ENCODE measurements around the gene UBR2.

The UBR2 gene

DNA sequence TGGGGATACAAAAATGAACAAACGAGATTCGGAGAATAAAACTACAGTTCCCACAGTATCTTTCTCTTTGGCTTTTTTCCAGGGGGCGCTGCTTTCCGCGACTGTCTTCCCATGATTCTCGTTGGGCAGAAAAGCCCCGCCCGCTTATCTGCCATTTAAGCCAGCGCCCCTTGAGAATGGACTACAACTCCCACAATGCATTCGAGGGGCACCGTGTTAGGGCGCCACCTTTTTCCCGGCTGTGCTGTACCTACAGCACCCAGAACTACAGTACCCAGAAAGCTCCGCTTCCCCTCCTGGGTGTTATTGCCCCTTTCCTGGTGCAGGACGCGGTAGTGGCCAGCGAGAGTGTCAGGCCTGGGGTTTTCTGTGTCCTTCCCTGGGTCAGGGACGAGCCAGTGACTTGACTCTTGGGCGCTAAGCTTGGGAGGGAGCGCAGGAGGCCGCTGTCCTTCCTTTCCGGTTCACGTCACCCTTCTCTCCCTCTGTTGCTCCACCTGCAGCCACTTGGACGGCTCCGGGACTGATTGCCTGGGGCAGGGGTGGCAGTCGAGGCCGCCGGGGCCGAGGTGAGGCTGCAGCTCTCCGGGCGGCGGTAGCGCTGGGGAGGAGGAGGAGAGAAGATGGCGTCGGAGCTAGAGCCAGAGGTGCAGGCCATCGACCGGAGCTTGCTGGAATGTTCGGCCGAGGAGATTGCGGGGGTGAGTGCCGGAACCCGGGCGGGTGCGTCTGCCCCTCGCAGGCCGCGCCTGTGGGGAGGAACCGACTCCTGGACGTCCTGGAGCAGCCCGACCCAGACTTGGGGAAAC lies at the start of gene UBR2:
TSS of gene UBR2 (plus strand) at position 333 of the 809 bp plus-strand sequence. CDS start at position 624, 291 bp downstream.
- DNase-seq, result peak; percentile 99

DNA sequence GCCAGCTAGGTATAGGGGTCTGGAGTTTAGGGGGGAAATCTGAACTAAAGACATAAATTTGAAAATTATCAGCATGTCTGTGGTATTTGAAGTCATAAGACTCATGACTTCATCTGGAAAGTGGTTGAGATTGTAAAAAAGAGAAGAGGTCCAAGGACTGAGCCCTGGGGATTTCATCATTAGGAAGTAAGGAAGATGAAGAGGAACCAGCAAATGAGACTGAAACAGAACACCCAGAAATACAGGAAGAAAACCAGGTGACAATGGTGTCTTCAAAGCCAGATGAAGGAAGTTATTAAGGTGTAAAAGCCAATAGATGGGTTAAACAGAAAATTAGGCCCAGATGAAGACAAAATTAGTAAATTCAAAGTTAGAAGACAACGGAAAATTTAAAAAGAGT lies 49.1 kb upstream of the UBR2 start:
- no peak for DNase-seq

DNA sequence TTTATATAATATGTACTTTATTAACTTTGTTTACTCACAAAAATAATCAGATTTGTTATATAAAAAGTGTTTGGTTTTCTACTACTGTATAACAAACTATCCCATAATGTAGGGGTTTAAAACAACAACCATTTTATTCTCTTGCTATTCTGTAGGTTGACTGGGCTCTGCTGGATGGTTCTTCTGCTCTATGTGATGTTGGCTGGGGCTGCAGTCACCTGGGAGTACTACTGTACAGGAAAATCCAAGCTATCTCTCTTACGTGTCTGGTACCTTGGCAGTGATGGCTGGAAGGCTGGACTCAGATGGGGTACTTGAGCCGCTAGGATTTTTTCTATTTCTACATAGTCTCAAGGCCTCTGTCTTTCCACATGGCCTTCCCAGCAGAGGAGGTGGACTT lies 44.0 kb upstream of the UBR2 start:
- no peak for DNase-seq

DNA sequence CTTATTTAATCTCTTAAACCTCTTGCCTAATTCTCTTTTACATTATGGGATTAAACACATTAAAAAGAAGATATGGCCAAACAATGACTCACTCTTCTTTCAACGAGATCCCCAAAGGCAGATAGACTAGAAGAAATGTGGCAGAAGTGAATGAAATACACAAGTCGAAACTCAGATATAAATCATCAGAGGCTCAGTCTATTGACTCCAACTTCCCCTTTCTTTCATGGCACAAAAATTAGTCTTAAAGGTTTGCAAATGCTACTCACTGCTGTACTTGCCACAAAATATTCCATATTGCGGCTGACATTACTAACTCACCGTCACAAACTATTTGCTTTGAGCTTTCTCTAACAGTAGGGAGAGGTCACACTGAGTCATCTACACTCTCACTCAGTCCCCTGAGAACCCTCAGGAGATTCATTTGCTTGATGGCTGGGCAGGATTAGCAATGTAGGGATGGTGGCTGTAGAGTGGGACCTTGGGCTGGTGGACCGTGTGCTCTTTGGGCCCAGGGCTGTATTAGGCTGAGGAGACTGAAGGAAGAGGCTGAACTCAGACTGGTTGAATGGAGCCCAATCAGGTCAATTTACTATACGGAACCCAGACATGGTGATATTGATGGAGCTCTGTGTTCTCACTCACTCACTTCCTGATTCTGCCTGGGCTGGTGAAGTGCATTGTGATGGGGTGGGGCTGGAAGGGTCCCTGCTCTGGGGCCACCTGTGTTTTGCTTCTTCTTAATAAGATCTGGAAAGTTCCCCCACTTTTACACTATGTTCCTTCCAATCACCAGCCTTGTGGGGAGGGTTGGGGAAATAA lies 42.8 kb upstream of the UBR2 start:
- no peak for DNase-seq

DNA sequence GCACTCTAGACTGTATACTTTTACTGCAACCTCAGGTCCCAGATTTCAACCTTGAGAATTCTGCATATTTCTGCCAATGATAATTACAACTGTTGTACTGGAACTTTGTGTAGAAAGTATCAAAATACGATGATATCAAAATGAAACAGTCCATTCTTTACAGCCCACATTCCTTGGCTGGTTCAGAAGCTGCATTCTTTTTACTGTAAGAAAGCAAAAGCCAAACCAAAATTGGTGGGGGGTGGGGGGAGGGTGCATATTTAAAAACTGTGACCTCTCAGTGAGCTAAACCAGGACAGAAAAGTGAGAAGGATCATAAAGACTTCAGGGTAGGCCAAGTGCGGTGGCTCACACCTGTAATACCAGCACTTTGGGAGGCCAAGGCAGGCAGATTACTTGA lies 41.8 kb upstream of the UBR2 start:
- DNase-seq, result no peak

DNA sequence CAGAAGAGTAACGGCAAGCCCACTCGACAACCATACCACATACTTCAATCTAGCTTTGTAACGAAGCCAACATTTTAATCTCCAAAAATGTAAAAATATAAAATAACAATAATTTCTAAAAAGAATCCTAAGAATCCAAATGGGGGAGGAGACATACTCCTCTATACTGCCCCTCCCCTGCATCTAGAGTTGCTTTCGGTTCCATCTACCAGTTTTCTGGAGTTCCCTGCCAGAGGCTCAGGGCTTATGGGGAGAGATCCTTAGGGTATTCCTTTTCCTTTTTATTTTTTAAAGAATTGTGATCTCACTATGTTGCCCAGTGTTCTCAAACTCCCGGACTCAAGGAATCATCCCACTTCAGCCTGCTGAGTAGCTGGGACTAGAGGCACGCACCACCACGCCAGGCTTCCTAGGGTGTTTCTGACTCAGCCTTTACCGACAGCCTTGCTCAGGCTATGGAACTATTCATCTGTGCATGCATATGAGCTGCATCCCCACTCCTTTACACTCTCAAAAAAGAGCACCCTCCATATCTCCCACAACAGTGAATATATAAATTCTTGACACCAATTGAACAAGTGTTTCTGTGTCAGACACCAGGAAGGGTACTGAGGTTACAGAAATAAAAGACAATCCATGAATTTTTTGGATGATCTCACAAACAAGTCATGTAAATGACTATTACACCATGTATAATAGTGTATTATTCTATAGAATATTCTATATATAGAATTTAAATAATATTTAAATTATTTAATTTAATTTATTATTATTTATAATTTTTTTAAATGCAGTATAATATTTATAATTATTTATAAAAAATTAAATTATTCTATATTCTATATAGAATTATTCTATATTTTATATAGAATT lies 40.7 kb upstream of the UBR2 start:
- DNase-seq, result no peak

DNA sequence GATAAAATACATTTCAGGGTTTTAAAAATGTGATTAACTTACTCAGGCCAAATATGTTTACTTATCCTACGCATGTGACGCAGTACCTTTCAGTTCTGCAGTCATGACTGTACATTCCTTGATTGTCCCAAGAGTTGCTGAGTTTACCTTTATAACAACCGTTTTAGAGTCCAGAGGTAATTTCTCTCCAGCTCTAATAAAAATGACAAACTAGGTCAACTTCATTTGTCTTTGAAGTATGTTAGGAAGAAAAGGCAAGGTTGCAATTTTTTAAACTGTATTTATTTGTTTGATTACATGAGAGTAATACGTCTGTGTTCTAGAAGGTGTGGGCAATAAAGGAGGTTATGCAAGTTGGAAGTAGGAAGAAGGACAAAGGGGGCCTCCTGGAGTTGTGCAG lies 38.6 kb upstream of the UBR2 start:
- no peak for DNase-seq

DNA sequence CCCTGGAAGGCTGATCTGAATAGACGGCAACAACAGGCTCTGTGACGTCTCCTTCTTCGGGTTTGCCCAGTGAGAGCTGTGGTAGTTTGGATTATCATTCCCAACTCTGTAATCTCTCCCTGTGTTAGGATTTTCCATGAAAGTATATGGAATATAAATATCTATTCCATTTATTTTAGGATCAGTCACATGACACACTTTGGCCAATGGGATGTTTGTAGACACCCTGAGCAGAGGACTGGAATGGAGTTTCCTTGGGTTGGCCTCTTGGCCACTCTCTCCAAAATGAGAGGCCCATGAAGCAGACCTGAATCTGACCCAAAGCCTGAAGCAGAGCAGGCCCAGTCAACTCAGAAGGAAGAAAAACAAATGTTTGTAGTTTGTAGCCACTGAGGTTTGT lies 37.2 kb upstream of the UBR2 start:
- DNase-seq, result no peak

DNA sequence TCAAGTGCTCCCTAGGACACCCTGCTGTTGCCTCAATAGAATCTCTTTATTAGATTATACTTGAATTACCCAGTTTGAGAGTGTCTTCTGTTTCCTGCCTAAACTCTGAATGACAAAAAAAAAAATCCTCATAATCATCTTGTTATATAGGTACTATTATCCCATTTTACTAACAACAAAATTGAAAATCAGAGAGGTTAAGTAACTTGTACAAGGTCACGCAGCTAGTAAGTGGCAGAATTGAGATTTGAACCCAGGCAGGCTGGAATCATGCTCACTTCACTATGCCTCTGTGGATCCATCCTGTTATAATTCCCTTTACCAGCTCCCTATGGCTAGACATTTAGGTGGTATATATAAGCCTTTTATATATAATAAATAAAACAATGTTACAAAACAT lies 36.6 kb upstream of the UBR2 start:
- DNase-seq, result no peak

DNA sequence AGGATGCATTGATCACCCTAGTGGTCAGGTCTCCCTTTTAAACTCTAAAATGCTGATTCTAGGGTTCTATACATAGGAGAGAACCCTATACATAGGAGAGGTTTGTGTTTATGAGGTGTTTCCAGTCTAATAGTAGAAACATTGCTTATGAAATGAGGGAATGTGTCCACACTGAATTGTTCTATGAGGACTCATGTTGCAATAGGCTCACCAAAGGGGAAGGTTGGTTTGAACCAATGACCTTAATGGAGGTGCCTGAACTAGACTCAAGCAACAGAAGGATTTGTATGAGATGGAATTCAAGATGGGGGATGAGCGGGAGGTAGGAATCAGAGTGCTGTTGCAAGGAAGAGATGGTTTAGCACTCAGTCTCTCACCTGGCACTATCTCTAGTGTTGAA lies 33.5 kb upstream of the UBR2 start:
- DNase-seq, result no peak

DNA sequence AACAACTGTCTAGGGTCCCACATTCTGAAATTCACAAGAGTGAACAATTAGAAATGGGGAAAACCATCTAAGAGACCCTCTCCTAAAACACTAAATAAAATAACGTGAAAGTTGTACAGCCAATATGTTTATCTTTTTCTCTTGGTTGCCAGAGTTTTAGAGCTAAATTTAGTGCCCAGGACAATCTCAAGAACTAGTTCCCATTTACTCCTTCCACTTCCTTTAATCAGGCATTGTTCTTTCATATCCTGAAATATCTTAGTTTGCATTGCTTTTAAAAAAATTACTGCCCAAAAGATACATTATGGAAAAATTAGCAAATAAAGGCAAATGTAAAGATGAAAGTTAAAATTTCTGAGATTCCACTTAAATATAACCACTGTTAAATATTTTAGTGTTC lies 33.1 kb upstream of the UBR2 start:
- DNase-seq, result no peak

DNA sequence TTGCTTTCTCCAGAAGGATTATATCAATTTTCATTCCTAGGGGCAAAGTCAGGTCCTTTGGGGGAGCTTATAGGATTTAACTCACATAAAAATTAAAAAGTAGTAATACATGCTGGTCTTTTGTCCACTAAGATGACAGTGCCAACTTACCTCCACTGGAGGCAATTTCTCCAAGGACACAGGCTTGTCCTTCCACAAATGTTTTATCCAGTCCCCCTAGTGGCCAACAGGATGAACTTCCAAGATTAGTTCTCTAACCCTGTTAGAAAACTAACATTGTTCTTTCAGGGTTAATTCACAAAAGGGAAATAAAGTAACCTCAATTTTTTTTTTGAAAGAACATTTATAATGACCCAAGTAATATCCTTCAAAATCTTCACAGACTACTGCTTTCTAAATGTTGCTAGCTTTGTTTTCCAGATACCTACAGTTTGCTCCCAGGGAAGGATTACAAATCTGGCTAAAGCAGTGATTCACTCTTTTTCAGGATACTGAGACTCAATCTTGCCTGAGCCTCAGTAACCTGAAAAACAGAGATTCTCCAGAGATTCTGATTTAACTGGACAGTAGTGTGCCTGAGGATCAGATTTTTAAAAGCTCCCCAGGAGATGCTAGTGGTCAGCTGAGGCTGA lies 31.7 kb upstream of the UBR2 start:
- no peak for DNase-seq

DNA sequence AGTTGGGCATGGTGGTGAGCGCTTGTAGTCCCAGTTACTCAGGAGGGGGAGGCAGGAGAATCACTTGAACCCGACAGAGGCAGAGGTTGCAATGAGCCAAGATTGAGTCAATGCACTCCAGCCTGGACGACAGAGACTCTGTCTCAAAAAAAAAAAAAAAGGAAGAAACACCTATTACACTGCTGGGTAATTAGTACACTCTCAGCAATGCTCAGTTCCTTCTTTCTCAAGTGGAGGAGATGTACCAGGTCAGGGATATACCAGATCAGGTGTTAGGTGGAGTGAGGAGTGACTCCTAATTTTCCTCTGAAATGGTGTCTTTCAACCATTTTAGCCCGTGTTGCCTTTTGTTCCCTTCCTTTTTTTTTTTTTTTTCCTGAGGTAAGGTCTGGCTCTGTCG lies 30.0 kb upstream of the UBR2 start:
- DNase-seq, result no peak

DNA sequence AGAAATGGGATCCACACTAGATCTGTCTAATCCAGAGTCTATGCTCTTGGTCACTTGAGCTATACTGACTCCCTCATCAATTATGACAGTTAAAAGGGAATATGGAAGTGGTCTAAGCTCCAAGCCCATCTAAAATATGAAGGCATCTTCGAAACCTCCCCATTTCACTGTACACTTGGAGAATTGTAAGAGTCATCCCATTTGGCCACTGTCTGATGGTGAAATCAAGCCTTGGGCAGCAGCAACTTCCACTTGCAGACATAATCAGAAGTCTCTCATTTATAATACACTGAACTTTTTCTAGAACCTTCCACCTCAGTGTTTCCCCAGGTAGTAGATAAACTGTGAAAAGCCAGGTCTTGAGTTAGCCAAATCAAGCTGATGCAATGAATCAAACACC lies 26.3 kb upstream of the UBR2 start:
- no peak for DNase-seq

DNA sequence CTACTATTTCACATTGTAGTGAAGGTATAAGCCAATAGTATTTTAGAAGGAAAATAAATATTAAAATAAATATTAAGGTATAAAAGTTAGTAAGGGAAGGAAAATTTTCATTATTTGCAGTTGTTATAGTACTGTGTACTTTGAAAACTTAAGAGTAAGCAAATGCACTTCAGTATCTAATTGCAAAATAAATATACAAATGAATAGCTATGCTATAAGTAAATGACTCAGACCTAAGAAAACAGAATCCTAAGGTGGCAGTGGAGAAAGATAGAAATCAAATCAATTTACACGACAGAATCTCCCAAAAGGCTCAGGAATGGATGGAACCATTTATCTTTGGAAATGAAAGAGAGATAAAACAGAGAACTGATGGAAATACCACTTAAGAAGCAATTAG lies 24.7 kb upstream of the UBR2 start:
- no peak for DNase-seq

DNA sequence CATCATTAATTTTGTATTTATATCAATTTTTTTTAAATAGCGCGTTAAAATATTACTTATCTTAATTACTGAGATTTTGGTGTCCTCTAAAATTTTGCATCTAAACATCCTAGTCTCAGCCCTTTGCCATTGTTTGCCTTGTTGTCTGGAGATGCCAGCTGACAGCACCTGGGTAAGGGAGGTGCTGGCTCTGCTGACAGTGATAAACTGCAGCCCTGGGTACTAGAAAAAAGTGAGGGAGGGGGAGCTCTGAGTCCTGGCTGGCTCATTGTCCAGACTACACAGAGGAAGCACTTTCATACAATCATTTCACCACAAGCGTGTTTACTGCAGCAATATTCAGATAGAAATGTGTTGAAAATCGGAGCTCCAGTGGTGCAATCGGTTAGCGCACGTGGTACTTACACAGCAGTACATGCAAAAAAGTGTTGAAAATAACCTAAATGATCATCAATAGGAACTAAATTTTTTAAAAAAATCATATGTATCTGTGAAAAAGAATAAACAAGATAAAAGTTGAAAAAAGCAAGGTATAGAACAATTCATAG lies 18.5 kb upstream of the UBR2 start:
- DNase-seq, result no peak

DNA sequence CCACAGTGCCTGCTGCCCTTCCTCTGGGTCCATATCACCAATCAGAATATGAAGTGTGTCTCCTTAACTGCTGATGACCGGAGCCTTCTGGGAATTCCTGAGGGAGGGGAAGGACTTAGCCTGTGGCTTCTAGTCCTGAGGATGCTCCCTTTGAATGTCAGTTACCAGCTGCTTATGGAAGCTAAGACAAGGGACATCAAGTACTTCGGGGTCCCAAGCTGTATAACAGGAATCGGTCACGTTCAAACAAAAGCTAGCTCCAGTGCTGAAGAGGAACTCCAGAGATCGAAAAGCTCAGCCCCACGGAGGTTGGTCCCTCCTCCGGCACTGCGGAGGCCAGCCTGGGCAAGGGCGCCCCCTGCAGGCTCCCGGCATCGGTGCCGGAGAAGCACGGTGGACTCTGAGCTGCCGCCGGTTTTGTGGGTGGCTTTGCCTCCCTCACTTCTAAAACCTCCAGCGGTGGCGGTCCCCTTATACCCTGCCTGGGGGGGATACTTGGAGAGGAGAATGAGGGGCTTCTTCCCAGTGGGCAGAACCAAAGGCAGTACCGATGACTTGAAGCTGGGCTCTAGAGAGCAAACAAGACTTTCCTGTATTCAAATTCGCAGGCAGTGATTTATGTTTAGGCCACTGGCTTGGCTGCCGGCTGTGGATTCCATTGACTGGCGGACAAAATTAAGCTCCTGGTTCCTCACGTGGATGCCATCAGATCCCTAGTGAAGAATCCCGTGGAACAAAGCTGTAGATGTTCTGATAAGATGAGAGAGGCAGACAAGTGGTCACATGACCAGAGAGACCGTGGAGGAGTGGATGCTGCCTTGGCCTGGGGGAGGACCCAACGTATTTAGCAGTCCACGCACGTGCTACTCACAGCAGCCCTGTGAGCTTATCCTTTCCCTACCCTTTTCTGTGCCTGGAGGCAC lies 16.2 kb upstream of the UBR2 start:
- DNase-seq, result peak; percentile 89

DNA sequence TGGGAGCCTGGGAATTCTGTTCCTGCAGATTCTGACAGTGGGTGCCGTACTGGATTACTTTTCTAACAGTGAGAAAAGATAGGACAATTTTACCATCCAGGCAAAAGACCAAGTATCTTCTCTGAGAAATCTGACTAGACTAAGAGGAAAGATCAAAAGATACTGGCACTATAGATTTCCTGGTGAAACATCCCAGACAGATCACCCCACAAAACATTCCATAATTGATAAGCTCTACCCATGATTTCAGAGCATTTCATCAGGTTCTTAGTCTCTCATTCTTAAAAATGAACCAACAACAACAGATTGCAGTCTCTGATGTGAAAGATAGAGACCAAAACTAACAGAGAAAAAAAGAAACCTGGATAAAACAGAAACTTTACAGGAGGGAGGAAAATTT lies 13.6 kb upstream of the UBR2 start:
- no peak for DNase-seq

DNA sequence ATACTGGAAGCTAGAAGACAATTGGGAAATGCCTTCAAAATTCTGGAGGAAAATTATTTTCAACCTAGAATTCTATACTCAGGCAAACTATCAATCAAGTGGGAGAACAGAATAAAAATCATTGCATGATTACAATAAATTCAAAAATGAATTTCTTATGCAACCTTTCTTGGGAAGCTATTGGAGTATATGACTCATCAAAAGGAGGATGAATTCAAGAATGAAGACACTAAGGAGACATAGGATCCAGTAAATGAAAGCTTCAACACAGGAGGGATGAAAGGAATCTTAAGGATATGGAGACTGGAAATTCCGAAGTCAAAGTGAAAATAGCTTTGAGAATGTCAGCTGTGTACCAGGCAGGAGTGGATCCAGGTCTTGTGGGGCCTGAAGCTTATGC lies 12.6 kb upstream of the UBR2 start:
- DNase-seq, result no peak

DNA sequence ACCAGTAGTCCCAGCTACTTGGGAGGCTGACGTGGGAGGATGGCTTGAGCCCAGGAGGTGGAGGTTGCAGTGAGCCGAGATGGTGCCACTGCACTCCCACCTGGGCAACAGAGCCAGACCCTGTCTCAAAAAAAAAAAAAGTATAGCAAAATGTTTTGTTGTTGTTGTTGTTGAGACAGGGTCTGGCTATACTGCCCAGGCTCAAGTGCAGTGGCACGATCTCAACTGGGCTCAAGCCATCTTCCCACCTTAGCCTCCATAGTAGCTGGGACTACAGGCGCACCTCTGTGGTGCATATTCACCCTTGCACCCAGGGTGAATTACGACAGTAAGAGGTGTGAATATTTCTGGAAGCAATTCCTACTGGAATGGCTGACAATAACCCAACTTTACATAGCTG lies 11.4 kb upstream of the UBR2 start:
- no peak for DNase-seq

All from islet precursor cell (in vitro differentiated cells).